WTC11 (cell line): ENCODE data around the gene CABCOCO1. TPM values are rescaled to one million over a fixed set of nuclear protein-coding genes. Genes with fewer than 3 reads are reported as not detected.
A peak's percentile ranks its signal among the peaks of the same experiment; 100 is the strongest.

Source experiments
- ATAC-seq: fragments of 200-7000 bp; cut with Tn5 transposase; 2 replicates; pipeline ENCODE4 v1.10.0; 2021; ENCODE audit warnings: mild to moderate bottlenecking, moderate library complexity
- CTCF ChIA-PET: fragments of 300-600 bp; sonication (Branson Sonifier 250); formaldehyde crosslinking; loops from one replicate; lab custom pipeline; 2021; ENCODE audit warnings: antibody characterized with exemption; lab: Charles Lee
- POLR2A ChIA-PET: fragments of 350-600 bp; sonication (Branson Sonifier 250); formaldehyde crosslinking; loops from one replicate; lab custom pipeline; 2021; ENCODE audit warnings: antibody characterized with exemption; lab: Charles Lee
- DNase-seq: peaks from one replicate; pipeline ENCODE4 v3.0.0; 2021; ENCODE audit warnings: low spot score
- H3K27ac Mint-ChIP-seq: 2 replicates; pipeline ENCODE4 v1.8.0; 2021; ENCODE audit warnings: mixed read lengths
- H3K27me3 Mint-ChIP-seq: 2 replicates; pipeline ENCODE4 v1.8.0; 2021; ENCODE audit warnings: low read depth, mild to moderate bottlenecking, moderate library complexity, mixed read lengths
- H3K36me3 Mint-ChIP-seq: 2 replicates; pipeline ENCODE4 v1.8.0; 2021; ENCODE audit warnings: mixed read lengths
- H3K4me1 Mint-ChIP-seq: 2 replicates; pipeline ENCODE4 v1.8.0; 2022; ENCODE audit warnings: mixed read lengths
- H3K4me3 Mint-ChIP-seq: 2 replicates; pipeline ENCODE4 v1.8.0; 2021; ENCODE audit warnings: mild to moderate bottlenecking, moderate library complexity, mixed read lengths
- H3K9me3 Mint-ChIP-seq: 2 replicates; pipeline ENCODE4 v1.8.0; 2021; ENCODE audit warnings: mixed read lengths
- ATF2 ChIP-seq: sonication (generic); formaldehyde crosslinking; IDR thresholded peaks from 2 replicates; pipeline ENCODE4 v1.8.1; 2022; ENCODE audit warnings: low read depth, missing genetic modification reagents, borderline replicate concordance
- ETV6 ChIP-seq: sonication (generic); formaldehyde crosslinking; IDR thresholded peaks from 2 replicates; pipeline ENCODE4 v1.8.1; 2022; ENCODE audit warnings: mild to moderate bottlenecking, missing genetic modification reagents
- FOXK1 ChIP-seq: sonication (generic); formaldehyde crosslinking; IDR thresholded peaks from 2 replicates; pipeline ENCODE4 v1.8.0; 2022; ENCODE audit warnings: mild to moderate bottlenecking, moderate library complexity, missing genetic modification reagents
- GRHL2 ChIP-seq: fragments of 250-450 bp; sonication (Bioruptor Pico); IDR thresholded peaks from 2 replicates; pipeline ENCODE4 v1.8.0; 2022; ENCODE audit warnings: mild to moderate bottlenecking, moderate library complexity; ENCODE audit not compliant: insufficient replicate concordance, severe bottlenecking
- GTF2I ChIP-seq: fragments of 250-450 bp; sonication (Bioruptor Pico); conservative IDR thresholded peaks from 2 replicates; pipeline ENCODE4 v1.4.0; 2021; ENCODE audit warnings: mild to moderate bottlenecking
- IRF1 ChIP-seq: sonication (generic); formaldehyde crosslinking; IDR thresholded peaks from 2 replicates; pipeline ENCODE4 v1.8.0; 2023; ENCODE audit warnings: missing genetic modification reagents
- MXD4 ChIP-seq: fragments of 250-450 bp; sonication (Bioruptor Pico); IDR thresholded peaks from 2 replicates; pipeline ENCODE4 v1.8.0; 2021; ENCODE audit warnings: mild to moderate bottlenecking, moderate library complexity, borderline replicate concordance
- NFATC4 ChIP-seq: fragments of 250-450 bp; sonication (Bioruptor Pico); IDR thresholded peaks from 2 replicates; pipeline ENCODE4 v1.9.0; 2021; ENCODE audit warnings: mild to moderate bottlenecking
- OVOL2 ChIP-seq: fragments of 250-450 bp; sonication (Bioruptor Pico); IDR thresholded peaks from 2 replicates; pipeline ENCODE4 v1.9.0; 2021; ENCODE audit warnings: mild to moderate bottlenecking, borderline replicate concordance
- SMAD3 ChIP-seq: sonication (generic); formaldehyde crosslinking; IDR thresholded peaks from 2 replicates; pipeline ENCODE4 v1.8.0; 2022; ENCODE audit warnings: missing genetic modification reagents, mild to moderate bottlenecking, borderline replicate concordance
- ZNF219 ChIP-seq: sonication (generic); formaldehyde crosslinking; IDR thresholded peaks from 2 replicates; pipeline ENCODE4 v1.8.0; 2023; ENCODE audit warnings: missing genetic modification reagents, mild to moderate bottlenecking, borderline replicate concordance
- ZNF263 ChIP-seq: sonication (generic); formaldehyde crosslinking; IDR thresholded peaks from 2 replicates; pipeline ENCODE4 v1.8.1; 2022; ENCODE audit warnings: low read depth, mild to moderate bottlenecking, moderate library complexity, missing genetic modification reagents
- total RNA-seq: library from RNA; stranded (reverse); gene quantifications from 3 replicates; pipeline ENCODE4 v1.2.3, GENCODE V29; 2021
- TF ChIP-seq, protein P1 (sequence below): sonication (generic); formaldehyde crosslinking; IDR thresholded peaks from 2 replicates; pipeline ENCODE4 v1.8.0; 2023; ENCODE audit warnings: mild to moderate bottlenecking, missing genetic modification reagents
- TF ChIP-seq, protein P2 (sequence below): fragments of 250-450 bp; sonication (Bioruptor Pico); IDR thresholded peaks from 2 replicates; pipeline ENCODE4 v1.9.0; 2021; ENCODE audit warnings: mild to moderate bottlenecking
- TF ChIP-seq, protein P3 (sequence below): fragments of 250-450 bp; sonication (Bioruptor Pico); IDR thresholded peaks from 2 replicates; pipeline ENCODE4 v1.9.0; 2021; ENCODE audit warnings: mild to moderate bottlenecking

Gene CABCOCO1
- total RNA-seq, 1 experiment from 2014 or later: not detected

DNA sequence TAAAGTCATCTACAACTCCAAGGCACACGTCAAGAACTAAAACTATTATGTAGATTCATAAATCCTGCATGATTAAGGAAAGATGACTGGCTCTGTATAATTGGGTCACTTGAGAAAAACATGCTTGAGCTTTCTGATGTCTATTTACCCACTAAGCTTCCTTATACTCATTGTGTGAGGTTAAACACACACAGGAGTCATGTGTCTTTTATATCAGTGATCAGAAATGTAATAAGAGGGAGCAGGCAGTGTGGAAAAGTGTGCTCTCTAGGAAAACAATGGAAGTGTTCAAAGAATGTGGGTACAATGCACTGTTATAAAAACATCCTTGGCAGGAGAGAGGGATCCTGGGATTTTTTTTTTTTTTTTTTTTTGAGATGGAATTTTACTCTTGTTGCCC, 130.2 kb downstream of the CABCOCO1 start (continued):
- TF ChIP-seq, protein P1, sequence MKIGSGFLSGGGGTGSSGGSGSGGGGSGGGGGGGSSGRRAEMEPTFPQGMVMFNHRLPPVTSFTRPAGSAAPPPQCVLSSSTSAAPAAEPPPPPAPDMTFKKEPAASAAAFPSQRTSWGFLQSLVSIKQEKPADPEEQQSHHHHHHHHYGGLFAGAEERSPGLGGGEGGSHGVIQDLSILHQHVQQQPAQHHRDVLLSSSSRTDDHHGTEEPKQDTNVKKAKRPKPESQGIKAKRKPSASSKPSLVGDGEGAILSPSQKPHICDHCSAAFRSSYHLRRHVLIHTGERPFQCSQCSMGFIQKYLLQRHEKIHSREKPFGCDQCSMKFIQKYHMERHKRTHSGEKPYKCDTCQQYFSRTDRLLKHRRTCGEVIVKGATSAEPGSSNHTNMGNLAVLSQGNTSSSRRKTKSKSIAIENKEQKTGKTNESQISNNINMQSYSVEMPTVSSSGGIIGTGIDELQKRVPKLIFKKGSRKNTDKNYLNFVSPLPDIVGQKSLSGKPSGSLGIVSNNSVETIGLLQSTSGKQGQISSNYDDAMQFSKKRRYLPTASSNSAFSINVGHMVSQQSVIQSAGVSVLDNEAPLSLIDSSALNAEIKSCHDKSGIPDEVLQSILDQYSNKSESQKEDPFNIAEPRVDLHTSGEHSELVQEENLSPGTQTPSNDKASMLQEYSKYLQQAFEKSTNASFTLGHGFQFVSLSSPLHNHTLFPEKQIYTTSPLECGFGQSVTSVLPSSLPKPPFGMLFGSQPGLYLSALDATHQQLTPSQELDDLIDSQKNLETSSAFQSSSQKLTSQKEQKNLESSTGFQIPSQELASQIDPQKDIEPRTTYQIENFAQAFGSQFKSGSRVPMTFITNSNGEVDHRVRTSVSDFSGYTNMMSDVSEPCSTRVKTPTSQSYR: no peak

DNA sequence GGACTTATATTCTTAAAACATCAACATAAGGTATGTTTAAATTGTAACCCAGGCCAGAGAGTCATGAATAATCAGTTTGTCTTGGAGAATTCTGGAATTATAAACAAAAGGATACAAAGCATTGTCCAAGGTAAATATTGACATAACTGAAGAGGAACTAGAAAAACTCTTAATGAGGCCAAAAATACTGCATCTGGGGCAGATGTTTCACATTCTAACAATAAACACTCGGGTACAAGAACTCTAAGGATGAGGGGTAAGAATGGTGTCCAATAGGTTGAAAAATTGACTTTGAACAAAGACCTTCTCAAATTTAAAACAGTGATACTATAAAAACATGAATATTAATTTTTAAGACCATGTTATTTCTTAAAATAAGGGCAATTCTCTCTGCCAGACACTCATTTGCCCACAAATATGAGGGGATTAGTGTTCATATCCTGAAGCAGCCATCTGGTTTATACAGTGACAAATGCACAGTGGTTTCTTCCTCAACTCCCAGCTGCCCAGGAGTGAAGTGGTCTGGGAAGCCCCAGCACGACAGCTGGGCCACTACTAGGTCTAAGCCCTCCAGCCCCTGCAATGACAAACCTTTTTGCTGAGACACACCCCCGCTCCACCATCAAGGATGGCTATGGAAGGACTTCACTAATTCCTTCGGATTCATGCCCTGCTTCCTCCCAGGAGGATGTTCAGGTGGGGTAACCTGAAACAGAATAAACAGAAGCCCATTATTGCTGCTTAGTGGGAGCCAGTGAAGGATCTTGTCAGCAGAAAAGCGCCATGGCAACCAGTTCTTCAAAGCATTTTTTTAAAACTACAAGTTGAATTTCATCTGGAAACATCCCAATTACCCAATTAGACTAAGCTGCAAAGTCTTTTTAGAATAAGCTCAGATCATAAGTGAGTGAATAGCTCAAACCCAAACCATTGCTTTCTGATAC, 131.3 kb downstream of the CABCOCO1 start:
- Mint-ChIP-seq H3K4me1 (no peaks in the 10 kb centered on the region), H3K9me3 (no peaks in the 10 kb centered on the region), H3K27me3 (no peaks in the 10 kb centered on the region), H3K36me3 (no peaks in the 10 kb centered on the region), H3K27ac (no peak overlapping the region), H3K4me3 (no peak overlapping the region)
- ChIA-PET CTCF (no interaction called here), POLR2A (no interaction called here)
- DNase-seq (no peak), ATAC-seq (no peak)
- no peak for TF ChIP-seq MXD4
- TF ChIP-seq, protein P2, sequence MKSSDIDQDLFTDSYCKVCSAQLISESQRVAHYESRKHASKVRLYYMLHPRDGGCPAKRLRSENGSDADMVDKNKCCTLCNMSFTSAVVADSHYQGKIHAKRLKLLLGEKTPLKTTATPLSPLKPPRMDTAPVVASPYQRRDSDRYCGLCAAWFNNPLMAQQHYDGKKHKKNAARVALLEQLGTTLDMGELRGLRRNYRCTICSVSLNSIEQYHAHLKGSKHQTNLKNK (CRISPR knock-in tag): no peak
- TF ChIP-seq, protein P3, sequence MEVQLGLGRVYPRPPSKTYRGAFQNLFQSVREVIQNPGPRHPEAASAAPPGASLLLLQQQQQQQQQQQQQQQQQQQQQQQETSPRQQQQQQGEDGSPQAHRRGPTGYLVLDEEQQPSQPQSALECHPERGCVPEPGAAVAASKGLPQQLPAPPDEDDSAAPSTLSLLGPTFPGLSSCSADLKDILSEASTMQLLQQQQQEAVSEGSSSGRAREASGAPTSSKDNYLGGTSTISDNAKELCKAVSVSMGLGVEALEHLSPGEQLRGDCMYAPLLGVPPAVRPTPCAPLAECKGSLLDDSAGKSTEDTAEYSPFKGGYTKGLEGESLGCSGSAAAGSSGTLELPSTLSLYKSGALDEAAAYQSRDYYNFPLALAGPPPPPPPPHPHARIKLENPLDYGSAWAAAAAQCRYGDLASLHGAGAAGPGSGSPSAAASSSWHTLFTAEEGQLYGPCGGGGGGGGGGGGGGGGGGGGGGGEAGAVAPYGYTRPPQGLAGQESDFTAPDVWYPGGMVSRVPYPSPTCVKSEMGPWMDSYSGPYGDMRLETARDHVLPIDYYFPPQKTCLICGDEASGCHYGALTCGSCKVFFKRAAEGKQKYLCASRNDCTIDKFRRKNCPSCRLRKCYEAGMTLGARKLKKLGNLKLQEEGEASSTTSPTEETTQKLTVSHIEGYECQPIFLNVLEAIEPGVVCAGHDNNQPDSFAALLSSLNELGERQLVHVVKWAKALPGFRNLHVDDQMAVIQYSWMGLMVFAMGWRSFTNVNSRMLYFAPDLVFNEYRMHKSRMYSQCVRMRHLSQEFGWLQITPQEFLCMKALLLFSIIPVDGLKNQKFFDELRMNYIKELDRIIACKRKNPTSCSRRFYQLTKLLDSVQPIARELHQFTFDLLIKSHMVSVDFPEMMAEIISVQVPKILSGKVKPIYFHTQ: no peak
- no peak for TF ChIP-seq ETV6
- no peak for TF ChIP-seq OVOL2 (CRISPR knock-in tag)
- TF ChIP-seq GRHL2 (CRISPR knock-in tag): no peak
- TF ChIP-seq ZNF219 (CRISPR knock-in tag): no peak
- no peak for TF ChIP-seq FOXK1 (CRISPR knock-in tag)
- TF ChIP-seq ZNF263 (CRISPR knock-in tag): no peak
- no peak for TF ChIP-seq SMAD3 (CRISPR knock-in tag)

DNA sequence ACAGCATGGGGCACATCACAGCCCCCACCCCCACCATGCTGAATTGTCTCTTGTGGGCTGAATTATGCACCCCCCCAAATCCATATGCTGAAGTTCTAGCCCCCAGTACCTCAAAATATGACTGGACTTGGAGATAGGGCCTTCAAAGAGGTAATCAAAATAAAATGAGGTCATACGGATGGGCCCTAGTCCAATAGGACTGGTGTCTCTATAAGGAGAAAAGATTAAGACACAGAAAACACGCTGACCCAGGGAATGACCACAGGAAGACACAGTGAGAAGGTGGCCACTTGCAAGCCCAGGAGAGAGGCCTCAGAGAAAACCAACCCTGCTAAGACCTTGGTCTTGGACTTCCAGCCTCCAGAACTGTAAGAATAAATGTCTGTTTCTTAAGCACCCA, 132.4 kb downstream of the CABCOCO1 start:
- DNase-seq (no peak), ATAC-seq (peak; percentile 18)
- H3K9me3 Mint-ChIP-seq: no peaks in the 10 kb centered on the region

More for the DNA sequence above, 132.4 kb downstream of the CABCOCO1 start:
- TF ChIP-seq NFATC4 (CRISPR knock-in tag) (no peak), ATF2 (CRISPR knock-in tag) (no peak), ETV6 (no peak), GTF2I (no peak), IRF1 (CRISPR knock-in tag) (no peak)
- TF ChIP-seq, protein P3: no peak
- Mint-ChIP-seq H3K4me3 (no peak overlapping the region), H3K27ac (no peak overlapping the region), H3K27me3 (no peaks in the 10 kb centered on the region), H3K4me1 (no peaks in the 10 kb centered on the region), H3K36me3 (no peaks in the 10 kb centered on the region)
- ChIA-PET CTCF (no interaction called here), POLR2A (no interaction called here)
